ENCODE measurements around the gene WDR74.

GRCh38 chr11:62804310-62805075, 34.9 kb downstream of the WDR74 start:
- TF ChIP-seq CTCF (IDR thresholded peaks at IDR 0.05) (no peak), POLR2A (IDR thresholded peaks at IDR 0.05) (no peak)

Measured in body of pancreas (tissue), 4 donors.